ENCODE results near the gene TECTB. TPM values are rescaled to one million over a fixed set of nuclear protein-coding genes. Genes with fewer than 3 reads are reported as not detected.

TECTB gene
- total RNA-seq, 1 donor from 2014 or later = not detected

GRCh38 chr10:112332022-112332421 lies 48.8 kb downstream of the TECTB start:
- TF ChIP-seq CTCF (IDR thresholded peaks at IDR 0.05; ENCODE audit: insufficient read depth, low read depth, low read length) = no peak
- TF ChIP-seq EZH2 (IDR thresholded peaks at IDR 0.05; ENCODE audit: insufficient read depth, low read length) = no peak
- Histone ChIP-seq H3K27me3 (ENCODE audit: insufficient read depth, low read length) (peaks cover 2% of the 10 kb centered on the region), H4K20me1 (ENCODE audit: insufficient read depth, low read length) (no peaks in the 10 kb centered on the region), H3K4me1 (ENCODE audit: insufficient read depth, low read length) (no peaks in the 10 kb centered on the region), H3K4me3 (ENCODE audit: insufficient read depth, low read depth, low read length) (no peak overlapping the region), H3K36me3 (ENCODE audit: insufficient read depth, low read length) (no peaks in the 10 kb centered on the region), H3K79me2 (ENCODE audit: insufficient read depth, low read length) (no peaks in the 10 kb centered on the region), H3K27ac (ENCODE audit: low read depth, low read length) (no peak overlapping the region), H3K9ac (ENCODE audit: low read length) (no peak overlapping the region), H2AFZ (ENCODE audit: low read depth, low read length) (no peak overlapping the region), H3K4me2 (ENCODE audit: low read length) (no peak overlapping the region), H3K9me3 (ENCODE audit: insufficient read depth, low read depth, low read length) (no peaks in the 10 kb centered on the region)
- no peak for FAIRE-seq
- Mint-ChIP-seq H3K4me3 (ENCODE audit: unreplicated experiment) (no peak overlapping the region), H3K27ac (ENCODE audit: unreplicated experiment) (no peak overlapping the region), H3K9me3 (ENCODE audit: unreplicated experiment) (peaks cover 2% of the 10 kb centered on the region), H3K27me3 (ENCODE audit: low read depth, unreplicated experiment) (peaks cover 9% of the 10 kb centered on the region), H3K36me3 (ENCODE audit: low read depth, unreplicated experiment) (no peaks in the 10 kb centered on the region), H3K4me1 (ENCODE audit: low read depth, unreplicated experiment) (peaks cover 6% of the 10 kb centered on the region)
- no peak for DNase-seq (ENCODE audit: low read depth)

GRCh38 chr10:112332509-112333228 lies 49.5 kb downstream of the TECTB start:
- no peak for FAIRE-seq
- Histone ChIP-seq H3K9ac (ENCODE audit: low read length) (no peak overlapping the region), H2AFZ (ENCODE audit: low read depth, low read length) (no peak overlapping the region), H3K27me3 (ENCODE audit: insufficient read depth, low read length) (peaks cover 2% of the 10 kb centered on the region), H3K4me1 (ENCODE audit: insufficient read depth, low read length) (no peaks in the 10 kb centered on the region), H3K4me2 (ENCODE audit: low read length) (no peak overlapping the region), H3K9me3 (ENCODE audit: insufficient read depth, low read depth, low read length) (no peaks in the 10 kb centered on the region), H3K36me3 (ENCODE audit: insufficient read depth, low read length) (no peaks in the 10 kb centered on the region), H3K79me2 (ENCODE audit: insufficient read depth, low read length) (no peaks in the 10 kb centered on the region), H3K27ac (ENCODE audit: low read depth, low read length) (no peak overlapping the region), H4K20me1 (ENCODE audit: insufficient read depth, low read length) (no peaks in the 10 kb centered on the region), H3K4me3 (ENCODE audit: insufficient read depth, low read depth, low read length) (no peak overlapping the region)
- H3K9me3 Mint-ChIP-seq (ENCODE audit: unreplicated experiment) = peaks cover 2% of the 10 kb centered on the region
- no peak overlapping the region for H3K4me3 Mint-ChIP-seq (ENCODE audit: unreplicated experiment)
- DNase-seq (ENCODE audit: low read depth) = no peak
- TF ChIP-seq EZH2 (IDR thresholded peaks at IDR 0.05; ENCODE audit: insufficient read depth, low read length) = no peak
- no peak for TF ChIP-seq CTCF (IDR thresholded peaks at IDR 0.05; ENCODE audit: insufficient read depth, low read depth, low read length)
- H3K4me1 Mint-ChIP-seq (ENCODE audit: low read depth, unreplicated experiment) = peaks cover 6% of the 10 kb centered on the region
- H3K27me3 Mint-ChIP-seq (ENCODE audit: low read depth, unreplicated experiment) = peaks cover 6% of the 10 kb centered on the region
- H3K27ac Mint-ChIP-seq (ENCODE audit: unreplicated experiment) = no peak overlapping the region
- no peaks in the 10 kb centered on the region for H3K36me3 Mint-ChIP-seq (ENCODE audit: low read depth, unreplicated experiment)

GRCh38 chr10:112333452-112333851 lies 50.3 kb downstream of the TECTB start:
- H3K27me3 Mint-ChIP-seq (ENCODE audit: low read depth, unreplicated experiment) = peaks cover 6% of the 10 kb centered on the region
- Histone ChIP-seq H3K27ac (ENCODE audit: low read depth, low read length) (no peak overlapping the region), H3K27me3 (ENCODE audit: insufficient read depth, low read length) (peaks cover 2% of the 10 kb centered on the region), H2AFZ (ENCODE audit: low read depth, low read length) (no peak overlapping the region), H3K4me1 (ENCODE audit: insufficient read depth, low read length) (no peaks in the 10 kb centered on the region), H3K79me2 (ENCODE audit: insufficient read depth, low read length) (no peaks in the 10 kb centered on the region), H3K4me3 (ENCODE audit: insufficient read depth, low read depth, low read length) (no peak overlapping the region), H3K4me2 (ENCODE audit: low read length) (no peak overlapping the region), H3K9ac (ENCODE audit: low read length) (no peak overlapping the region), H3K9me3 (ENCODE audit: insufficient read depth, low read depth, low read length) (no peaks in the 10 kb centered on the region), H4K20me1 (ENCODE audit: insufficient read depth, low read length) (no peaks in the 10 kb centered on the region), H3K36me3 (ENCODE audit: insufficient read depth, low read length) (no peaks in the 10 kb centered on the region)
- H3K27ac Mint-ChIP-seq (ENCODE audit: unreplicated experiment) = peak overlapping the region; percentile 15
- no peak for DNase-seq (ENCODE audit: low read depth)
- TF ChIP-seq CTCF (IDR thresholded peaks at IDR 0.05; ENCODE audit: insufficient read depth, low read depth, low read length) = no peak
- TF ChIP-seq EZH2 (IDR thresholded peaks at IDR 0.05; ENCODE audit: insufficient read depth, low read length) = no peak
- no peak for FAIRE-seq
- H3K36me3 Mint-ChIP-seq (ENCODE audit: low read depth, unreplicated experiment) = no peaks in the 10 kb centered on the region
- peaks cover 2% of the 10 kb centered on the region for H3K9me3 Mint-ChIP-seq (ENCODE audit: unreplicated experiment)
- H3K4me1 Mint-ChIP-seq (ENCODE audit: low read depth, unreplicated experiment) = peaks cover 6% of the 10 kb centered on the region
- no peak overlapping the region for H3K4me3 Mint-ChIP-seq (ENCODE audit: unreplicated experiment)
